HG03460 (cell line): ENCODE data around the gene RALGAPA2.

Source experiments
- ATAC-seq: cut with Tn5 transposase; IDR thresholded peaks from one replicate; pipeline ENCODE4 v1.9.1; 2021; ENCODE audit not compliant: unreplicated experiment

RALGAPA2 gene

GRCh38 chr20:20503777-20504530 is 208.5 kb downstream of the RALGAPA2 start:
- no peak for ATAC-seq

- ATAC-seq: no peak
Measured at GRCh38 chr20:20501128-20501527, 211.3 kb downstream of the RALGAPA2 start.

GRCh38 chr20:20500312-20500711 is 212.1 kb downstream of the RALGAPA2 start:
- no peak for ATAC-seq

DNA sequence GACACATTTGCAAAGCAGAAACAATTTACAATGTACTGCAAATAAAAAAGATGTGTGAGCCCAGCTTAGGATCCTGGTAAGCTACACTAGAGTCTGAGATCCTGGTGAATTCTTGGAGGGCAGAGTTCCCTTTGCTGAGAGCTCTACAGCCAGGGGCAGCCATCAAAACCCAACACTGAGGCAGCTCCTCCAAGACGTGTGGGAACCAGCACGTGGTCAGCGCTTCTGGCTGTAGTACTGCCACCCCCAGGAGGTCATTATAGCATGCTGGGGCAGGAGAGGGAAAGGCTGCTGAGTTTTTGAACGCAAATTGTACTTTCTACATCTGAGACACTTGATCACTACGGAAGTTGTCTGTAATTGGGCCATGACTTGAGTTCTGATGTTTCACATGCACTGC is 213.0 kb downstream of the RALGAPA2 start:
- ATAC-seq: no peak

DNA sequence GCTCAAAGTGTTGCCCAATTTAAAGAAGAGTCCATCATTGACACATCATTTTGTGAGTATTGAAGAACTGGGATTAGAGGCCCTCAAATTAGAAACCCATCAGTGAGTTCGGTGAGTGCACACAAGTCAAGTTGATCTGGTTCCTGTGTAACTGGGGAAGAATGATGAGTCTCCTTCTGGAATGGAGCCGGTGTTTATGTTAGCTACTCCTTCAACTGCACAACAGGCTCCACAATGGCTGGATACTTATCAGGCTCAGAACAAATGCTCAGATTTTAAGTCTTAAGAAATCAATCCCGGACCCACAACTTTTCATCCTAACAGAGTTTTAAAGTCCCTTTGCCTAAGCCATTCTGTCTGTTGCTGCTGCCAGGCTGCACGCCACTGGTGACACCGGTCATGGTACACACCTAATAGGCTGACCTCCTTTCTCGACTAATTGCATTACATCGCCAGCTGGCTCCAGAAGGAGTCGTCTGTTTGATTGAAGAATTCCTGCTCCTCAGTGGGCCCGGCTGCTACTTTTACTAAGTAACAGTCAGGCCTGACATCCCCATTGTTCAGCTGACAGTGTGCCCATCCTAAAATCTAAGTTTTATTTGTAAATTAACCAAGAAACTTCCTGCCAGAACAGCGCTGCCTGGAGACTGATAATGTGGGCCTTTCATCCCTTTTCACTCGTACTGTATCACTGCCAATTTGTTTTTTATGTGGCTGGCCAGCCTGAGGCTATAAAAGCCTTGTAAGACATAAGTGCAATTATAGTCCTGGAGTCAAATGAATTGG is 214.2 kb downstream of the RALGAPA2 start:
- ATAC-seq: no peak

GRCh38 chr20:20497242-20497978 is 215.0 kb downstream of the RALGAPA2 start:
- ATAC-seq: no peak

- ATAC-seq: no peak
Measured at GRCh38 chr20:20495729-20496503, 216.5 kb downstream of the RALGAPA2 start.

DNA sequence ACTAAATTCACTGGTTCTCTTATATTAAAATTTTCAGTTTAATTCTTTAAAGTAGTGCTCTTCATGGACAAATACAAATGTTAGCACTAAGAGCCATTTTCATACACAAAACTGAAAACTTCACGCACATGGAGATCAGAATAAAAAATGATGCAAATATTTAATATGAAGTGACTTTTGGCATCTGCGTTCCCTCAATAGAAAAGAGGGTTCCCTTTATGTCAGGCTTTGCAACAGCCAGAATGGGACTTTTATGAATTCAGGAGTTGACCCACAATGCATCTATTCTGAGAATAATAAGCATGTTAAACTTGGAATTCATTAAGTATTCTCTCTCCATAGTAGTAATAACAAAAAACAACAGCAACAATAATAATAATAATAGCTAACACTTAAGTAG is 218.7 kb downstream of the RALGAPA2 start:
- no peak for ATAC-seq

GRCh38 chr20:20492521-20493332 is 219.7 kb downstream of the RALGAPA2 start:
- no peak for ATAC-seq

DNA sequence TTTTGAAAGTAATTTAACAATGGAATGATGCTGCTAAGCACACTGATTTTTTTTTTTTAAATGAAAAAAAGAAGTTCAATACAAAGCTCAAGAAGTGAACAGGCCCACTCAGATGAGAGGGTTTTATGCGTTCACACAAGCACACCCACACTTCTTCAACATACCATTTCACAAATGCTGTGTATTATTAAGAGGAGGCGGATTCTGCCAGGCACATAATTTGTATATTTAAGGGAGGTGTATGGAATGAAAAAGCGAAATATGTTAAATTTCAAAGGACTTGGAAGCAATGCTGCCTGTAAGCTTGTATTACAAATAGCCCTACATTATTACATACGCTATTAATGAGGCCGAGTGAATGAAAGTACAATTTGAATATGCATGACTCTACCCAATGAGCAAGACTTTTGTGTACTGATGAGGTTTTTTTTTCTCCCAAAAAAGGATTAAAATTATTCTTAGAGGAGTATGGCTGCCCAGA is 220.6 kb downstream of the RALGAPA2 start:
- no peak for ATAC-seq

DNA sequence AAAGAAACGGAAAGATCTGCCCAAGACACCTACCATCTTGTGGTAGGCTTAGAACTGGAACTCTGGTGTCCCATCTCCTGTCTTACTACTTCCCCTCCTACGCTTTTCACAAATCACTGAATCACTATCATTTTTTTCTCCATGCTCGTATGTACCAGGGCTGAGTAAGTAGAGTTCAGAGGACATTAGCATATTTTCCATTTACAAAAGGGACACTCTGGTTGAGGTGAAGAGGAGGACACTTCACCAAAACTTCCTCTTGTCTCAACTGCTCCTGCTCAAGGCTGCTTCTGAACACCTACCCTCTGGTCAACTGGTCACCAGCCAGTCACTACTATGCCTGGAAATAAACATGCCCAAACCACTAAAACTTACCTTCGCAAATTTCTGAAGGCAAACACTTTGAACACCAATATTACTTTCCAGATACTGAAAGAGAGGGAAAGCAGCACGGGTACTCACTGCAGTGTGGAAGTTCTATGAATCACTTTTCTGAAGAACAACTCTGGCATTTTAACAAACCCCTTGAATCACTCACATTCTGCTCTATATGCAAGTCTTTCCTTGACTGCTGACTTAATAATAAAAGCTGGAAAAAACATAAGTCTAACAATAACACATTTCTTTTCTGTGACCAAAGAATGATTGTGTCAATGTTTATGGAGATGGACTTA is 221.2 kb downstream of the RALGAPA2 start:
- ATAC-seq: no peak

DNA sequence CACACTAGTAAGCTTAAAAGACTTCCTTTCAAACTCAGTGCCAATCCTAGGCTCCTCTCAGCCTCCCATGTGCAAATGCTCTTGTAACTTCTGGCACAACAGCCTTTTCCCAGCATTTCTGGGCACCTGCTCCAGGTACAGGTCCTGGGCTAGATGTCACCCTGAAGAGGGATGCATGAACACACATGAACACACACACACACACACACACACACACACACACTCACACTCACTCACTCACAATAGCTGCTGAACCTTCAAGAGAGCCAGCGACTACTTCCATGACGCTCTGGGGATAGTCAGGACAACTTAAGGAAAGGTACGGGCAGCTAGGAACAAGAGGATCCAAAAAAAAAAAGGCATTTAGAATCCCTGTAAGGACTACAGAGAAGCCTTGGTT is 221.8 kb downstream of the RALGAPA2 start:
- no peak for ATAC-seq

- ATAC-seq: peak; percentile 48
Measured at GRCh38 chr20:20489648-20490341, 222.6 kb downstream of the RALGAPA2 start.

DNA sequence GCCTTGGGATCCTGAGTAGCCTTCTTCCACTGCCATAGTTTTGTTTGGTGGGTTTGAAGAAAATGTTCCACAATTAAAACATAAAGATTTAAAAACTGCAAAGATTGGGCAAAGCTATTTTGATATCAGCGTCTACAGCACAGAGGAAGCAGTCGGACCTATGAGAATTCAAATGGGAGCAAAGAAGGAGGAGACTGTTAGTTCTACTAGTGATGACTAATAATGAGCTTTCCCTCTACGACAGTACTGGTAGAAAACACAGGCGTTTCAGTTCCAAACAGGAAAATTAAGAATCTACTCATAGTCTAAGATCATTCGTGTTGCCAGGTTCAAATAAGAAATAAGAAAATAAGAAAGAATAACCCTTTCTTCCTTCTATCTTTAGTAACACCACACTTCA is 223.4 kb downstream of the RALGAPA2 start:
- ATAC-seq: peak; percentile 91

GRCh38 chr20:20488388-20488787 is 224.1 kb downstream of the RALGAPA2 start:
- no peak for ATAC-seq

- no peak for ATAC-seq
Measured at GRCh38 chr20:20487811-20488210, 224.6 kb downstream of the RALGAPA2 start.

GRCh38 chr20:20483328-20483727 is 229.1 kb downstream of the RALGAPA2 start:
- ATAC-seq: no peak

- ATAC-seq: no peak
Measured at GRCh38 chr20:20482453-20482852, 230.0 kb downstream of the RALGAPA2 start.

- ATAC-seq: no peak
Measured at GRCh38 chr20:20480689-20481088, 231.8 kb downstream of the RALGAPA2 start.
